GM19099 (cell line): ENCODE measurements around the gene PEX10.

Source experiments
- POLR2A ChIP-seq: IDR thresholded peaks from 3 replicates; pipeline ENCODE4 v1.6.1; 2011; ENCODE audit warnings: low read depth; ENCODE audit not compliant: insufficient read length; ENCODE audit errors: extremely low read depth

The PEX10 gene

DNA sequence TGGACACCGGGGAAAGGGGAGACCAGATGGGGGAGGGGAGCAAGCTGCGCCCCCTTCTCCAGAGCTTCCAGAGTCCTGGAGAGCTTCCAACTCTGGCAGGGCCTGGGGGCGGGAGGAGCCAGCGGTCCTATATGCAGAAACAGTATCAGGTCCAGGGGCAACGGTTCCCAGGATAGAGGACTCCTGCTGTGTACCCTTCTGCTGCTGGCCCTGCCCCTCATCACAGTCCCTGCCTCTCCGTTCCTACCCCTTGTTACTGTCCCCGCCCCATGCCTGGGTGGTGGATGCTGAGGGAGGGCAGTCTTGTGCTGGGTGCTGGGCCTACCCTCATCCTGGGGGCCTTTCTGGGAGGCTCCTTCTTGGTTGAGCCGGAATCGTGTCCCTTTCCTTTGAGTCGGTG lies 19.2 kb upstream of the PEX10 start:
- no peak for TF ChIP-seq POLR2A

DNA sequence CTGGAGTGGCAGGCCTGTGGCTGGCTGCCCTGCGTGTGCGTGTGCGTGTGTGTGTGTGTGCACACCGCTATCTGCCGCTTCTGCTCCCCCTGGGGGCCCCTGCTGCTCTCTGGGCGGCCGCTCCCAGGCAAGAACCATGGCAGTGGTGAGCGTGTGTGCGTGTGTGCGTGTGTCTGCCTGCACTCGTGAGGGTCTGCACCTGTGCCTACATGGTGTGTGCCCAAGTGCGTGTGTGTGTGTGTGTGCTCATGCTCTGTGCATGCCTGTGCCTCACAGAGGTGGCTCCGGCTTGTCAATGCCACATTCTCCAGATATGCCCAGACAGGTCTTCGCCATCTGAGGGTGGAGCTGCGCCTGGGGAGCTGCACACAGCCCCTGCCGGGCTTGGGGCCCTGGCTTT lies 18.7 kb upstream of the PEX10 start:
- TF ChIP-seq POLR2A: no peak

- TF ChIP-seq POLR2A: no peak
Observed at GRCh38 chr1:2430592-2430973, 18.2 kb upstream of the PEX10 start.

DNA sequence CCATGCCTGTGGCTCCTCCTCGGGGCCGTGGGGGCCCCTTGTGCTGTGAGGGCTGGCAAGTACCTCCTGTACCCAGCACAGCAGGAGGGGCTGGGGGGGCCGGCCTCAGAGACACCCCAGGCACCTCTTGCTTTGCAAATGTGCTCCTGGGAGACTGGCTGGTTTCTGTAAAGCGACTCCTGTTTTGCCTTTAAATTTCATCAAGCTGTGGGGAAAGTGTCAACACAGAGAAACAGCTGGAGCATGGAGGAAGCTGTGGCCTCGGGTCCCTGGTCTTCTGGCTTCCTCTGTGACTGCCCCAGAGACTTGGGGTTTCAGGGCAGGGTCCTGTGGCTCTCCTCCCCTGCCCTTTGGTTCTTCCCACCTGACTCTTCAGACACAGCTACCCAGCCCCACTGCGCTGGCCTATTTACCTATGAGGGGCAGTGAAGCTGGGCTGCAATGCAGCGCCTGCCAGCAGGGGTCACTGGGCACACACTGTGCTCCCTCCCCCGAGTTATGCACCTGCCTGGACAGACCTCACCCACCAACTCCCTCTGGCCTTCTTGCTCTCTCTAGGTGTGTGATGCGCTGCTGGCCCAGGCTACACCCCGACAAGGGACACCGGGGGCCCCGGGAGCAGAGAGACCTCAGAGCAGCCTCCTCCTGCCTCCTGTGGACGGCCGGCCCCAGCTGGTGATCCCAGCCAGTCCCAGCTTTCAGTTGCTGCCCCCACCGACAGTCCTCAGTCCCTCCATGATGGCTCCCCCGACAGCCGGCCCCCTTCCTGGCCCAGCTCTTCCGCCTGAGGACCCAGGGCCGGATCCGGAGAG lies 17.6 kb upstream of the PEX10 start:
- TF ChIP-seq POLR2A: no peak

DNA sequence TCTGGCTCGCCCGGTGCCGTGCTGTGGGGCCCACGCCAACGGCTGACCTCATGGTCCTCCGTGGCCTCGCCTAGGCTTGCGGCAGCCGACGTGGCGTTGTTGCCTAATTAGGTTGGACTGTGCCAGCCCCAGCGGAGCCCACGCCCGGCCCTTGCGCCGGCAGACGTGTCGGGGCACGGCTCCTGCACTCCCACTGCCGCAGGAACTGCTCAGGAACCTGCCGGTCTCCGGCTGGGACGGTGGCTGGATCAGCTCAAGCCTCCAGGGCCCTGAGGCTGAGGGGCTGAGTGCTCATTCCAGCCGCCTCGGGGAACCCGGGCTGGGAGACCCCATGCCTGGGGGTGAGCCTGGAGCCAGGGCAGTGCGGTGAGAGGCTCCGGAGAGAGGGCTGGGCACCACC lies 16.1 kb upstream of the PEX10 start:
- TF ChIP-seq POLR2A: no peak

DNA sequence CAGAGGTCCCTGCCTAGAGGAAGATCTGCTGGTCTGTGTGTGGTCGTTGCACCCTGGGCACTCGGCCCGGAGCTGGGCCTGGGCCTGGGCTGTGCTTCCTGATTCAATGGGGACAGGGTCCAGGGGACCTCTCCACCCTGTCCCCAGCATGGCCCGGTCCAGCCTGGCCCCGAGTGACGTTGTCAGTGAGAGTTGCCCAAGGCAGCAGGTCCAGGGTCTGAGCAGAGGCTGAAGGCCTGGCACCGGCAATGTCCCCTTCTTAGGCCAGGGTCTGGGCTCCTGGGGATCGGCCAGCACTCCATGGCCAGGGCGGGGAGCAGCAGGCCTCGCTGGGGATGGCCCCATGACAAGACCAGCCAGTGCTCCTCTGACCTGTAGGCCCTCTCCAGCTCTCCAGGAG lies 15.6 kb upstream of the PEX10 start:
- TF ChIP-seq POLR2A: no peak

DNA sequence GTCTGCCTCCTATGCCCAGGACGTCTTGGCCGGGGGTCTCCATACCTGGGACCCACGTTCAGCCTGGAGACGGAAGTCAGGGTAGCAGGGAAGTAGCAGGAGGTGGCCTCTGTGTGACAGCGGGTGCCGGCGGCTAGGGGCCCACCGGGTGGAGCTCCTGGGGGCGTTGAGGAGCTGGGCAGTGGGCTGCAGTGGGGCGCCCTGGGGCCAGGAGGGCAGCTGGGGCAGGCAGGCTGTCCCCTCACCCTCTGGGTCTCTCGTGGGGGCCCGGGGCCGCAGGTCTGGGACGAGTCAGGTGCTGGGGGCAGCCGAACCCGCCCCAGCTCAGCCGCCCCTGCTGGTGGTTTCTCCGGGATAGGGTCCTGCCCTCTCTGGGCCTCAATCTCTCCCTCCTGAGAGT lies 14.7 kb upstream of the PEX10 start:
- no peak for TF ChIP-seq POLR2A

- TF ChIP-seq POLR2A: no peak
Observed at GRCh38 chr1:2426540-2426939, 14.2 kb upstream of the PEX10 start.

GRCh38 chr1:2425892-2426291 lies 13.5 kb upstream of the PEX10 start:
- no peak for TF ChIP-seq POLR2A

- TF ChIP-seq POLR2A: no peak
Observed at GRCh38 chr1:2422523-2422922, 10.2 kb upstream of the PEX10 start.

GRCh38 chr1:2419416-2419815 lies 7.1 kb upstream of the PEX10 start:
- TF ChIP-seq POLR2A: no peak

DNA sequence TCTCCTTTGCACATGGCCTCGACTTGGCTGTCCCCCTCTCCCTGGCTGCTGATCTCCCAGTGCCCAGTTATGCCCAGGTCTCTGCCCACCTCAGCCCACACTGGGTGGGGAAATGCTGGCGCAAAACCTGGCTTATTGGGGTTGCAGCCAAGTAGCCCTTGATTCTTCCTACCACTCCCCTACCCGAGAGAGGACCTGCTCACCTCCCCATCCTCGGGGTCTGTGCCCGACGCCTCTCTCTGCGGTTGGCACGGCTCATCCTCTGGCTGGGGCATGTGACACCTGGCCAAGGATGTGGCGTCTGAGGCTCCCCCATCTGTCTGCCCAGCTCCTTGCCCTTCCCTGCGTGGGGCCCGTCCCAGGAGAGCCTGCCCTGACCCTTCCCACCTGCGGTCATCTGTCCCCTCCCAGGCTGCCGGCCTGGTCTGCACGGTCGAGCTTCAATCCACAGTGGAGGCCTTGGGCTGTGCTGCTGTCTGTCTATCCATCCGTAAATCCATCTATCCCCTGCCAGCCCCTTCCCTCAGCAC lies 6.5 kb upstream of the PEX10 start:
- TF ChIP-seq POLR2A: no peak

DNA sequence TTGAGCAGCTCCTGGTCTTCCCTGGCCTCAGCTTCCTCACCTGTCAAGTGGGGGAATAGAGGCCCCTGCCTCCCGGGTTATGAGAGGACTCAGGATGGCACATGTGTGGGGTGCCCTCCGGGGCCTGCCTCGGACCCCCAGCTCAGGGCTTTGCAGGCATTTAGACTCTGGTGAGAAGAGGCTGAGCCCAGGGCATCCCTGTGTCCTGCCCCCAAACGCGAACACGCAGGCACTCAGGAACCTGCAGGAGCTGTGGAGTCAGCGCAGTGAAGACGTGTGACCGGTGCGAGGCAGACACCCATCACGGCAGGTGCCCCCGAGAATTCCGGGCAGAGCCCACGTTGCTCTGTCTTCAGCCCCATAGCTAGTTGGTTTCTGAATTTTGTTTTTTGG lies 5.5 kb upstream of the PEX10 start:
- no peak for TF ChIP-seq POLR2A

DNA sequence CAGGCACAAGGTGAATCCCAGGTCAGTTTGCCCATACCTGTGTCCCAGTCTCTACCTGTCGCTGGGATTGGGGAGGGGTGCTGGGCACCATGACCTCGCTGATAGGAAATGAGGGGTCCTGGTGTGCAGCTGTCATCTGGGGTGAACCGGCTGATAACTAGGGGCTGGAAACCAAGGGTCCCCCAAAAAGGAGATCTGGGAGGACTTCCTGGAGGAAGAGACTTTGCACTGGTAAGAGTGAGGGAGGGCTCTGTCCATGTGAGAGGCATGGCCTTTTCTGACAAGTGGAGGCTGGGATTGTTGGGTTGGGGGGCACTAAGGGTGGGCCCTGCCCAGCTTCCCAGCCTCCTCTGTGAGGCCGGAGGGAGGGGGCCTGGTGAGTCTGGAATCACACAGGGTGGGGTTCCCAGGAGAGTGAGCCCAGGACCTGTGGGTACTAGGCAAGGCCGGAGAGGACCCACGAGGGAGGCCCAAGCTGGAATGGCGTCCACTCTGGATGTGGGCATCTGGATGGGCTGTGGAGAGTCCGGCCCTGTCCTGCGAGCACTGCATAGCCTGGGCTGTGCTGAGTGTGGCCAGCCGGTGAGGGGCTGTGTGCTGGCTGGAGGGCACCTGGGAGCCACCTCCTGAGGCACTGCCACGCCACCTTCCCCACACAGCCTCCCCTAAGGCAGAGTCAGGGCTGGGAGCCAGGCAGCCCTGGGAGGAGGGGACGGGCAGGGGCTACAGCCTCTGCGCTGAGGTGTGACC lies 4.9 kb upstream of the PEX10 start:
- no peak for TF ChIP-seq POLR2A

- no peak for TF ChIP-seq POLR2A
Observed at GRCh38 chr1:2416403-2416802, 4.0 kb upstream of the PEX10 start.

DNA sequence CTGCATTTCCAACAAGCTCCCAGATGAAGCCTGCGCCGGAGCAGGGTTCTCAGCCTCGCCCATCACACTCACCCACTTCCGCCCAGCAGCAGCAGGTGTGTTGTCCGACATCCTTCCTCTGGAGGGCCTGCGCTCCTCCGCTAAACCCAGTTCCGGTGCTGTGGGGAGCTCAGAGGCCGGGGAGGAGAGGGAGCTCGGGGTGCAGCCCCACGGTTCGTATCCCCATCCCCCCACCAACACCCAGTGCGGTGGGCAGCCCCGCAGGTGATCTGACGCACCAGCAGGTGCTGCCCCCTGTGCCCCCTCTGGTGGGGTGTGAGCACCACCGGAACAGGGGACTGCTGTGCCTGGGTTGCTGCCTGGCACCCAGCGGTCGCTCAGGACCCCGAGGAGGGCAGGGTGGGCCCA lies 3.4 kb upstream of the PEX10 start:
- peak; percentile 42 for TF ChIP-seq POLR2A
